Measurements from ENCODE around the gene PRRT4.

Gene PRRT4

DNA sequence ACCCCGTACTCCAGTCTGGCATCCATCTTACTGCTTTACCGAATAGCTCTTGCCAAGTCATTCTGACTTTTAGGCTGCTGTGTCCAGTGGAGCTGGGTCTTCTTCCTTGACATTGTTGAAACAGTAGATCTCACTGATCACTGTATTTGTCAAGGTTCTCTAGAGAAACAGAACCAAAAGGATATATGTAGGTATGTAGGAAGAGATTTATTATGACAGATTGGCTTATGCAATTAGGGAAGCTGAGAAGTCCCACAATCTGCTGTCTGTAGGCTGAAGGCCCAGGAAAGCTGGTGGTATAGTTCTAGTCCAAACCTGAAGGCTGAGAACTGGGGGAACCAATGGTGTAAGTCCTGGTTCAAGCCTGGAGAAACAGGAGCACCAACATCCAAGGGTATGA lies 12.1 kb upstream of the PRRT4 start:
- no peak for DNase-seq

DNA sequence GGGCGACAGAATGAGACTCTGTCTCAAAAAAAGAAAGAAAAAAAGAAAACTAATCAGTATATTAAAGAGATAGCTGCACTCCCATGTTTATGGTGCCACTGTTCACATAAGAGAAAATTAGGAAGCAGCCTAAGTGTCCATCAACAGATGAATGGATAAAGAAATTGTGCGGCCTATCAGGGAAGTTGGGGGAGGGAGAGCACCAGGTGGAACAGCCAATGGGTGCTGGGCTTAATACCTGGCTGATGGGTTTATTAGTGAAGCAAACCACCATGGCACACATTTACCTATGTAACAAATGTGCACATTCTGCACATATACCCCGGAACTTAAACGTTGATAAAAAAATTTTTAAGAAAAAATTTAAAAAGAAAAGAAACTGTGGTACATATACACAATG lies 9.0 kb upstream of the PRRT4 start:
- no peak for DNase-seq

DNA sequence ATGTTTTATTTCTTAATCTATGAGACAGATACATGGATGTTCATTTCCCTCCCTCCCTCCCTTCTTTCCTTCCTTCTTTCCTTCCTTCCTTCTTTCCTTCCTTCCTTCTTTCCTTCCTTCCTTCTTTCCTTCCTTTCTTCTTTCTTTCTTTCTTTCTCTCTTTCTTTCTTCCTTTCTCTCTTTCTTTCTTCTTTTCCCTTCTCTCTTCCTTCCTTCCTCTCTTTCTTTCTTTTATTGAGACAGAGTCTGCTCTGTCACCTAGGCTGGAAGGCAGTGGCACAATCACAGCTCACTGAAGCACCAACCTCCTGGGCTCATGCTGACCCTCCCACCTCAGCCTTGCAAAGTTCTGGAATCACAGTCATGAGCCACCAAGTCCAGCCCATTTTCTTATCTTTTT lies 5.5 kb upstream of the PRRT4 start:
- DNase-seq, result no peak

DNA sequence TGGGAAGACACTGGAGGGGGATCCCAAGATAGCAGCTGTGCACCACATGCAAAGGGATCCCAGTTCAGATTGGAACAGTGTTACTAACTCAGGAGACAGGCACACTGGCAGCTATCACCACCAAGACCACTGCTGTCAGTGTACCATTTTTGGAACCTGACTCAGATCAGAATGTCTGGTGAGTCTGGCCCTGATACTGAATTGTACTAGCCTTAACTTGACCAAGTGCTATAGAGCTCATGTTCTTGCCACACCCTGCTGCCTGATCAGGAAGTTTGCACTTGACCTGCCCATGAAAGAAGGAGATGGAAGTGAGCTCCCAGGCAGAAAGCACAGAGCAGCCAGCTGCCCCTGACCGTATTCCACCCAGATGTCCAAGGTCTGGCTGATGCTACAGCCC lies 4.8 kb upstream of the PRRT4 start:
- no peak for DNase-seq

DNA sequence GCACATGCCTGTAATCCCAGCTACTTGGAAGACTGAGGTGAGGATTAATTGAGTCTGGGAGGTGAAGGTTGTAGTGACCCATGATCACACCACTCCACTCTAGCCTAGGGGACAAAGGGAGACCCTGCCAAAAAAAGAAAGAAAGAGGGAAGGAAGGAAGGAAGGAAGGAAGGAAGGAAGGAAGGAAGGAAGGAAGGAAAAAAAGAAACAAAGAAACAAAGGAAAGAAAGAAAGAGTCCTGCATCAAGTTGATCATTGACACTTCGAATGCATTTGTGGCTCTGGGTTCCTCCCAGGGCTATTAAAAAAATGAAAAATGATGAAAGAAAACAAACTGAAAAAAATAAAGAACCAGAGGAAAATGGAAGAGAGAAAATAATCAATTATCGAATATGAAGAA lies 3.9 kb upstream of the PRRT4 start:
- DNase-seq, result no peak

DNA sequence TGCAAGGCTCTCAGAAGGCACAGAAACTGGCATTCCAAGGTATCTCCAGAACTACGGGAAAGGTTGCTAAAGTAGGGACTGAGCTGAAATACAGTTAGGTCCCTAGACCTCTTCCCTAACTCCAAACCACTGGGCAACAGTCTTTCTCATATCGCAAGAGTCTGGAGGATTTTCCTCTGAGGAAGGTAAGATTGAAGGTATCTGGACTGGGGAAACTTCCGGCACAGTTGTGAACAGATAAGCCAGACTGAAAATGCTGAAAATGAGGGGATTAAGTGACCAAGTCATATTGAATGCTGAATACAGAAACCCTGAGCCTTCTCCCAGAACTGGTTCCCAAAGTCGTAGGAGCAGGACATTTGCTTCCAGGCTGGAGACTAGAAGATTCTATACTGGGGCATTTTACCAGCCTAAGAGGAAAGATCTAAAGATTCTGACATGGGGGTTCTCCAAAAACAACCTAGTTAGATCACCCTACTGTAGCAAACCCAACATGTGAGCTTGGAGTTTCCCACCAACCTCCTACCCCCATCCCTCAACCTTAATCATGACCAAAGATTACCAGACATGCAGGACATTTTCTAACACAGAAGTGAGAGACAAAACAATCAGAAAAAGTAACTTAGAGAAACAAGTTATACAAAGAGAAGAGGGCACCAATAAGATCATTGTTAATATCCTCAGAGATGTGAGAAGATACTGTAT lies 2.8 kb upstream of the PRRT4 start:
- DNase-seq, result no peak

DNA sequence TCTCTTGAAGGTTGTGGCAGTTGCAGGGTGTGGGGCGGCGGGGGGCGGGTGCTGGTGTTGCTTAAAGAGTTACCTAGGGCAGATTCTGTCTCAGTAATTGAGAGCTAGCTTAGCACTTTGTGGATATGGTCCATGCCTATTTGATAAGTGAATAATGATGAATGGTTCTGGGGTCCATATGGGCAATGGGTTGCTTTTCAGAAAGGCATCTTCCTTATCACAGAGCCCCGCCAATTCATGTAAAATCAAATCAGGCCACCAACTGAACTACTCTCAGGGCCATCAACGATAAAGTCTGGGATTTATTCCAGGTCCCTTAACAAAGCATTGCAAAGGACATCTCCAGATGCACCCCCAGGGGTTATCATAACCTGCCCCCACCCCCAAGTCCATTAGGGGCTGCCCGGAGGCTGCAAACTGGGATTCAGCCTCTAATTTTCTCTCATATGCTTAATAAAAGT lies 1.8 kb upstream of the PRRT4 start:
- DNase-seq, result no peak

DNA sequence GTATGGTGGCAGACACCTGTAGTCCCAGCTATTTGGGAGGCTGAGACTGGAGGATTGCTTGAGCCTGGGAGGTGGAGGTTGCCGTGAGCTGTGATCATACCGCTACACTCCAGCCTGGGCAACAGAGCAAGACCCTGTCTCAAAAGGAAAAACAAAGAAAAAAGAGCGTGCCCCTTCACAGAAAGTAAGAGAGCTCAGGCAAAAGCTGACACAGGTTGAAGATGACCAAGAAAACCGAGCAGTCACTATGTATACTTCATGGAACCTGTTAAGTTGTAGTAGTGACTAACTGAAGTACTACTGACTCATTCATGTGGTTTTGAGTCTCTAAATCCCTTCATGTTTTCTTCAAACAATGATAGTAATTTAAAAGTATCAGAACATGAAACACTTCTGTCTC lies 1.2 kb upstream of the PRRT4 start:
- no peak for DNase-seq

DNA sequence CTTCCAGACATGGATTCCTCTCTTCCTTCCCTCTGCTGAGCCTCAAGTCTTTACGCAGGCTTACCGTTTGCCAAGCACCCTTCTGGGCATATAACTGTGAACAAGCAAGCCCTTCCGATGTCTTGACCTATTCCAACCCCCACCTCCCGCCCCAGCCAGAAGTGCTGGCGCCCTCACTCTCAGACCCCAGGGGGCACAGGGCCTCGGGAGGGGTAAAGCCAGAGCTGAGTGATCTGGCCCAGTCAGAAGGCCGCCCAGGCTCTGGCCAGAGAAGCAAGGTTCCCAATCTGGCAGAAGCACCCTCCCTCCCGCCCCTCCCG lies 1.2 kb downstream of the PRRT4 start:
- DNase-seq, result no peak

DNA sequence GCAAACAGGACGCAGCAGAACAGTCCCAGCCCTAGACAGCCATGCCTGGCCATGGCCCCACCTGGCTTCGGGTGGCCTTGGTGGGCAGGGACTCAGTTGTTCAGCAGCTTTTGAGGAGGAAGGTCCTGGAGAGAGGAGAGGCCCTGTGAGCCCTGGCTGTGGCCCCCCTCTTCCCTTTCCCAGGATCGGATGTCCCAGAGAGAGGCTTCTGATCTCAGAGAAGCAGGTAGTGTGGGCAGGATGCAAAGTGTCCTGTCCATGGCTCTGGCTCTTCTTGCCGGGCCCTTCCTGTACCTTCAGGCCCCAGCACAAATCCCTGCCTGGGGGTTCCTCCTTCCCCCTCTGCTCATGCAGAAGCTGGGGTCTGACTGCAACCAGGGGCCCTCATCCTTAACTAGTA lies 1.6 kb downstream of the PRRT4 start:
- DNase-seq, result no peak

DNA sequence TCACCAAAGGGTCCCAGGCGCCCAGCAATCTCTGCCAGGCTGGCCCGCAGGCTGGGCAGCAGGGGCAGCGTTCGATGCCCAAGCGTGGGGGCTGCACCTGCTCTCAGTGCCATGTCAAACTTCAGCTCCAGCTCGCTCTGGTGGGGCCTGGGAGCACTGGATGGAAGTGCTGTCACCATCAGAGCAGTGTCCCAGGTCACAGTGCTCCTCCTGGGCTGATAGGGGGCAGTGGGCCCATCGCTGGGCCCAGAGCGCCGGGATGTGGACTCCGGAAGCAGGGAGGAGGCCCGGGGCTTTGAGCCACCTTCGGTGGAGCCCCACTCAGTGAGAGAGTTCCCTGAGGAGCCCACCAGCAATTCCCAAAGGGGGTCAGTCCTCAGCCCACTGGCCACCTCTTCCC lies 2.2 kb downstream of the PRRT4 start:
- DNase-seq, result no peak

DNA sequence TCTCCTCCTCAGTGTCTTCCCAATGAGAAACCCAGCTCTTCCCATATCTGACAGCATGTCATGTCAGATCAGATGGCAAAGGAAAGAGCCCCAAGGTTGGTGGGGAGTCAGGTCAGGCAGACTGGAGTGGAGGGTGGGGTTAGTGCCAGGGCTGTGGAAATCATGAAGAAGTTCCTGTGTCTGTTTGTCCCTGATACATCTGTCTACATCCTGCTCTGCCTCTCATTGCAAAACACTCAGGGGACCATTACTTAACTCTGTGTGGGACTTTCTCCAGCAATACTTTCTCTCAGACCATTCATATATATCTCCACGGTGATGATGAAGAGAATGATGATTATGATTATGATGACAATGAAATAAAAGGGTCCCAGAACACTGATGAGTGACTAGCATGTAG lies 3.3 kb downstream of the PRRT4 start:
- DNase-seq, result no peak

DNA sequence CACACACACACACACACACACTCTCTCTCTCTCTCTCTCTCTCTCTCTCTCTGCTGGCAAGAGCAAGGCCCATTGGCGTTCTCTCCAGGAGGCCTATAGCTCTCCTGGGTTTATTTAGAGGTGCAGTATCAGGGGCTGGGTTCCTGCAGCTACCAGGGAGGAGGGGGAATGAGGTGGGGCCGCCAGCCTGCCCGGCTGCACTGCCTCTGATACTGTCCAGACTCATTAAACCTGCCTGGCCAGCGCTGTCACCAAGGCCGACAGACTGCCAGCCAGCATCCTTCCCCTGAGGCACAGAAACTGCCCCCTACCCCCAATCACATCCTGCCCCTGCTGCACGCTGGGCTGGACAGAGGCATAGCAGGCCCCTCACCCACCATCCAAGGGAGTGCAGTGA lies 4.3 kb downstream of the PRRT4 start:
- DNase-seq, result no peak

DNA sequence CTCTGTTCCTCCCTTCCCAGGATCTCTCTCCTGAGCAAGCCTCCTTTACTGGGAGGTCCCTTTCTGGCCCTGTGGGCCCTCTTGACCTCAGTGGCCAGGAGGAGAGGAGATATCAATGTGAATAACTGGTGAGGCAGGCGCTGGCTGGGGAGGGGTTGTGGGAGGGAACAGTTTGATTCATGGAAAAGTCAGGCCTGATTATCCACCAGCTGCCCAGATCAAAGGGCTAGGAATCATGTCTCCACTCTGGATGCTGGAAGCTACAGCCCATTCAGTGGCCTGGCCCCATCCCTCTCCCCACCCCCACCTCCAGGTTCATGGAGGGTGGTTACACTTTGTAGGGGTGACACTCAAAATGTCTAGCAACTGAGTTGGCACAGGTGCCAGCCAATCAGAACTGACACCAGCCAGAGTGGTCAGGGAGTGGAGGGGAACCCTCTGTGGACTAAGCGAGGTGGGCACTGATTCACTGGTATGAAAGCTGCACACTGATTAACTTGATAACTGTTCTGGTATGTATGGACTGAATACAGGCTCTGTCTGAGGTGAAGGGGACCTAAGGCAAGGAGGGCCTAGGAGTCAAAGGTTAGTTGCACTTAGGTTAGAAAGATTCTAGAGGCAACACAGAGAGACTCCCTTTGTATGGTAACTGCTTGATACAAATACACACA lies 4.8 kb downstream of the PRRT4 start:
- no peak for DNase-seq

DNA sequence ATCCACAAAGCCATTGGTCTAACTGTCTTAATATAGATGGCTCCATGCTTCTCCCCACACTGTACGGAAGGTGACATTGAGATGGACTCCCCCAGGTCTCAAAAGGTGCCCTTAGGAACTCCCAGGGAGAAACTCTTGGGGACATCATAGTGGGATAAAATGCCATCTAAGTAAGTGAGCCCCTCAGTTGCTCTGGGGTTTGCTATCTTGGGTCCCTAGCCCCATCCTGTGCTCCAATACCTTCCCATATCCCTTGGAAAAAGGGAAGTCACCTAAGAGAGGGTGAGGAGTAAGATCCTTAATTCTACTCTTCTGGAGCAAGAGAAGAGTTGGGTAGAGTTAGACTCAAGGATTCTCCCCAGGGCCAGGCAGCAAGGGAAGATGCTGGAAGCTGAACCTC lies 7.9 kb downstream of the PRRT4 start:
- DNase-seq, result no peak

DNA sequence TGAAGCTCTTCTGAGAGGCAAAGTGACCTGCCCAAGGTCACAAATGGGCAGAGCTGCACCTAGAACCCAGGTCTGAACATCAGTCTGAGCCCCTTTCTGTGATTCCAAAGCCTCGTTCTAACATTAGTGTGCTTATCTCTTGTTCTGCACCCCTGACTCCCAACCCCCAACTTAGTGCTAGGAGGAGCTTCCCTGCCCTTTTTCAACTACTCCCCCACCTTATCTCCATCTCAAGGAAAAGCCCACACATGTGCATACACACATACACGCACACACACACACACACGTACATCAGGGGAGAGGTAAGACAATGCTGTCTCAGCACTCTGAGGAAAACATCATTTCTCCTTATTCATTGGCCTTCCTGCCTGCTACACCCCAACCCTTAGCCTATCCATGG lies 8.3 kb downstream of the PRRT4 start:
- no peak for DNase-seq

DNA sequence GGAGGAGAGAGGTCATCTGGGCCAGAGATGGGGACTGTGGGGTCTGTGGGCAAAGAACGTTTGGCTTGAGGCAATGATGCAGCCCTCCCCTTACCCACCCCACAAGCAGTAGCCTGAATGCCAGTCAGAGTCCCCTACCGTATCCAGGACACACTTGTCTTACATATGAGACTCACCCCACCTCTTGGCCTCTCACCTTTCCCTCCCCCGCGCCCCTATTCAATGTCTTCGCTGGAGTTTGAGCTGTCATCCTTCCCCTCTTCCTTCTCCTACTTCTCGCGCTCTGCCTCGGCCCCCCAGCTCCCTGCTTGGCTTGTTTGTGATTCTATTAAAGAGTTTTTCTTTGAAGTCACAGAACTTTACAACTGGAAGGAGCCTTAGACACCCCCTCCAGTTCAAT lies 8.9 kb downstream of the PRRT4 start:
- no peak for DNase-seq

DNA sequence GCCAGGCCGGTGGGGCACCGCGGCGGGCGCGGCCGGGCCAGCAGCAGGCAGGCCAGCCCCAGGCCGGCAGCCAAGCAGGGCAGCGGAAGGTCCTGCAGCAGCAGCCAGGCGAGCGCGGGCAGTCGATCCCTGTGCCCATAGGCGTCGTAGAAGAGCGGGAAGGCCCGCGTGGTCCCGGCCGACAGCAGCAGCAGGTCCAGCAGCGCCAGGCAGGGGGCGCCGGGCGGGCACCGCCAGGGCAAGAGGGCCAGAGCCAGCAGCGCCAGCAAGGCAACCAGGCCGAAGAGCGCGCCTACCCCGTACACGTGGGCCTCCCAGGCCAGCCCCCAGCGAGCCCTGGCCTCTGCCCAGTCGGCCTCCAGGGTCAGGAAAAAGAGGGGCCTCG lies 9.3 kb downstream of the PRRT4 start:
- DNase-seq, result no peak

DNA sequence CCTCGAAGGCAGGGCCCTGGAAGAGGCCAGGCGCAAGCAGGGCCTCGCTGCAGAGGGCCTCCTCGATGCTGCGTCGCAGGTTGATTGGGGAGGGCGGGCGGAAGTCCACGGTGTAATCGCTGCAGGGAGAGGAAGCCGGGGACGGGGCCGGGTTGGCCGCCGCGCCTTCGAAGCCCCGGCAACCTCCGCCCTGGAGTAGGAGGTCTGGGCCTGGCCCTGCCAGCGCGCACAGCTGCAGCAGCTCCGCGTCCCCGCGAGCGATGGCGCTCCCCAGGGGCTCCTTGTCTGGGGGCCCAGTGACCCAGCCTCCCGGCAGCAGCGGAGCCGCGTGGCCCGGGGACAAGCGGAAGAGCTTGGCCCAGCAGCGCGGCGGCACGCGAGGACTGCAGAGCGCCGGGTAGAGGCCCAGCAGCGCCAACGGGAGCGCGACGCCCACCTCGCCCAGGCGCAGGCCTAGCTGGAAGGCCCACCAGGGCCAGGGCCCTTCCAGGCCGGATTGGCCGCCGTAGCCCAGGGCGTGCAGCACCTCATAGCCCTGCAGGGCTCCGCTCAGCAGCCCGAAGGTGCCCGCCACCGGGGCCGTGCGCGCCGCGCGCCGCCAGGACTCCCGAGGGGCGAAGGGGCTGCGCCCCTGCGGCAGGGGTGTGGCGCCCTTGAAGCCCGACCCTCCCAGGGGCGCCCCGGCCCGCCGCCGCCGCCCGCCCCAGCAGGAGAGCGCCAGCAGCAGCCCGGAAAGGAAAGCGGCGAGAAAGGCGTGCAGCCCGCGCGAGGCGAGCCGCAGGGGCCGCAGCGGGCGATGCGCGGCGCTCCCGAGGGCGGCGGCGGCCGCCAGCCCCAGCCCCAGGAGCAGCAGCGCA lies 10.0 kb downstream of the PRRT4 start:
- DNase-seq, result no peak

DNA sequence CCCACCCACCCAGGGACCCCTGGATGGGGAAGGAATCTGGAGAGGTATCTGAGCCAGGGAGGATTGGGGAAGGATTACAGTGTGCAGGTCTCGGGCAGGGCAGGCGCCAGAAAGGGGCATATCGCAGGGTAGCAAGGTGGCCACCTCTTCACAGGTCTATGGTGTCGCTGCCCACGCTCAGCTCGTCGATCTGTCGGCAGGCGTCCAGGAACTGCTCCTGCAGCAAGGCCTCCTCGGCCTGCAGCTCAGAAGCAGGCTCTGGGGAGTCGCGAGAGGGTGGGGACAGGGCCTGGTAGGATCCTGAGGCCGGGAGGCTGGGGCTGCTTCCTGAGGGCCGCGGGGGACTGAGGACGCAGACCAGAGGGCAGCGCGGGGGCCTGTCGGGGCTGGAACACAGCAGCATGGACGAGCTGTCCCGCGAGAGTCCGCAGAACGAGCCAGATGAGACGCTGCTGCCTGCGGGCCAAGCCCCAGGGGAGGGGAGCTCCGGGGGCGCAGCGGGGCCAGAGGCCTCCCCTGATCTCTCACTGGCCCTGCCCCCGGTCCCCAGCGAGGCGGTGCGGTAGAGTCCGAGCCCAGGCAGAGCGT lies 10.7 kb downstream of the PRRT4 start:
- no peak for DNase-seq

DNA sequence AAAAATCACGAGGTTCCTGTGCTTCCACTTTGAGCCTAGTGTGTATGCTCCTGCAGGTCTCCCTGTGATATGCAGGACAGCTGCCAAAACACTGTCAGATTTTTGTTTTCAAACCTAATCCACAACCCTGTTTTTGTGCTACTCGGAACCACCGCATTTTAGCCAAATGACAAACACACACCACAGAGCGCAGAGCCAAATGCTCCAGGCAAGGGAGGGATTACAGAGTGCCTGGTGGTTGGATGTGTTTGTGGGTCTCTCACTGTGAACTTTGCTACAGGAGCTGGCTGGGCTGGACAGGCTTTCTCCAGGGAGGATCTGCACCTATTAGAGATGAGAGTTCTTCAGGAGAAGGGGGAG lies 12.0 kb downstream of the PRRT4 start:
- no peak for DNase-seq

DNA sequence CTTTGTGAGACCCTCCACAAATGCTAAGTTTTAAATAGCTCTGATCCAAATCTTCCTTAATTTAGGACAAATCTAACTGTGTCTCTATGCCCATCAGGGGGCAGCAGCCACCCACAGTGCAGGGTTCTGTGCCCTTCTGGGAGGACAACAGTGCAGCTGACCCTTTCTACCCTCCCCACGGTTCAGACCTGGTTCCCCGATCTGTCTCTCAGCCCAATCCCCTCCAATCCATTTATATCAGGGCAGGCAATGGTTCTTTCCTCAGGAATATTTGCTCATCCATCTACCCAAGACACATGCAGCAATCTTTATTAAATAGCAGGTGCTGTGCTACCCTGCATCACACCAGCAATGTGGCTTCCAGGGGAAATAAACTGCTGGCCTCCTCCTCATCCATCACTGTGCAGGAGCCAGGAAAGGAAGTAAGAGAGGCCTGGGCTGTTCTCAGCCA lies 13.8 kb downstream of the PRRT4 start:
- peak; percentile 23 to 48 for DNase-seq

DNA sequence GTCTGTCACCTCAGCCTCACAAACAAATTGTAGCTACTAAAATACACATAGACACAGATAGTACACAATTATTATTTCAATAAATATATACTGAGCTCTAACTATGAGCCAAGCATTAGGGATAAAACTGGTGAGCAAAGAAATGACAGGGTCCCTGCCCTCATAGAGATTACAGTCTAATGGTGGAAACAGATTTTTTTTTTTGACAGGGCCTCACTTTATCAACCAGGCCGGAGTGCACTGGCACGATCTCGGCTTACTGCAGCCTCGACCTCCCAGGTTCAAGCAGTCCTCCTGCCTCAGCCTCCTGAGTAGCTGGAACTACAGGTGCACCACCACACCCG lies 17.1 kb downstream of the PRRT4 start:
- no peak for DNase-seq
